Measurements from ENCODE around the gene TENM3. TPM values are rescaled to one million over a fixed set of nuclear protein-coding genes. Genes with fewer than 3 reads are reported as not detected.
"Not testable (repeated sequence)": the region's sequence is repeated elsewhere in the genome, so short reads cannot be mapped to it uniquely, and the experiment has no call there.

Gene TENM3
- total RNA-seq = 10 to 100 TPM; 21.4 to 52.3 TPM

DNA sequence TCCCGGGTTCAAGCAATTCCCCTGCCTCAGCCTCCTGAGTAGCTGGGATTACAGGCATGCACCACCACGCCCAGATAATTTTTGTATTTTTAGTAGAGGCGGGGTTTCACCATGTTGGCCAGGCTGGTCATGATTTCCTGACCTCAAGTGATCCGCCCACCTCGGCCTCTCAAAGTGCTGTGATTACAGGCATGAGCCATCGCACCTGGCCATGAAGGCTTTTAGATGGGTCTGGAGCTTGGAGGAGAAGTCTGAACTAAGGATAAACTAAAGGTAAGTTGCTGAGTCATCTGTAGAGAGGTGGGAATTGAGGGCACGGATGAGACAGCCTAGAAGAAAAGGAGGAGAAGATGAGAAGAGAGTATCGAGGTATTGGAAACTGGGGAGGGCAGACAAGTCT is at the start of gene TENM3:
Gene TENM3, plus strand, starts transcription at position 199 of the 400 bp plus-strand sequence. CDS start 80,619 bp downstream, outside the sequence.
- H3K9me3 ChIP-seq; H3K27me3 ChIP-seq (replicated peaks; ENCODE audit: insufficient read depth); DNase-seq (ENCODE audit: low spot score); H3K4me1 ChIP-seq (replicated peaks); H3K4me3 ChIP-seq; H3K27ac ChIP-seq; H3K36me3 ChIP-seq; intact Hi-C loops (cut with DNase I): not testable (repeated sequence)
- WGBS = 94% methylated on average over 8 of the region's 8 CpGs

DNA sequence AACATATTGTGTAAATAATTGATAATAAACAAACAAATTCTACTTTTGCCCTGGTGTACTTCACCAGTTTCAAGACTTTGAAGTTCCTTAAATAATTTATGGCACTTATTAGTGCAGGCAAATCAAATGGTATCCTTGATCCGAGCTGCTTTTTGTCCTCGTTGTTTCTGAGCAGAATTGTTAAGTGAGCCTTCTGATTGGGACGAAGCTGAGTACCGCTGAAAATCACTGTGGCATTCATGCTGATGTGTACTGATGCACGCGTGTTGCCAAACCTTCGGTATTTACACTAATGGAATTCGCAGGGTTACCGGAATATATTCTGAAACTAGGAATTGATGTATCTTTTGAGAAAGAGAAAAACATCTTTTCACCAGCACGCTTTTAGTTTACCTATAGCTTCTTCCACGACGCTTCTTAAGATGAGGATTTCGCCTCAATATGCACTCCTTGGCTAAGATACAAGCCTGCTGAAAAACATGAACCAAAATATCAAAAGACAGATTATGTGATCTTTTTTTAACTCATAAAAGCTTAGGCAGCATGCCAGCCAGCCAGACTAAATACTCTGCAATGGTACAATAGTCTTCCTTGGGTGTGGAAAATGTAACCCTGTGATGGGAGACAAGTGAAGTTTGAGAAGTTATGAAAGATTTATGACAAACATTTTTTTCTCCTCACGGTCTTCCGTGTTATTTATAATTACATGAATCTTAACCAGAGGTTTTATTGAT is 48.9 kb upstream of the TENM3 start:
- intact Hi-C loops (cut with DNase I) = no loop called here
- TF ChIP-seq, protein P1, sequence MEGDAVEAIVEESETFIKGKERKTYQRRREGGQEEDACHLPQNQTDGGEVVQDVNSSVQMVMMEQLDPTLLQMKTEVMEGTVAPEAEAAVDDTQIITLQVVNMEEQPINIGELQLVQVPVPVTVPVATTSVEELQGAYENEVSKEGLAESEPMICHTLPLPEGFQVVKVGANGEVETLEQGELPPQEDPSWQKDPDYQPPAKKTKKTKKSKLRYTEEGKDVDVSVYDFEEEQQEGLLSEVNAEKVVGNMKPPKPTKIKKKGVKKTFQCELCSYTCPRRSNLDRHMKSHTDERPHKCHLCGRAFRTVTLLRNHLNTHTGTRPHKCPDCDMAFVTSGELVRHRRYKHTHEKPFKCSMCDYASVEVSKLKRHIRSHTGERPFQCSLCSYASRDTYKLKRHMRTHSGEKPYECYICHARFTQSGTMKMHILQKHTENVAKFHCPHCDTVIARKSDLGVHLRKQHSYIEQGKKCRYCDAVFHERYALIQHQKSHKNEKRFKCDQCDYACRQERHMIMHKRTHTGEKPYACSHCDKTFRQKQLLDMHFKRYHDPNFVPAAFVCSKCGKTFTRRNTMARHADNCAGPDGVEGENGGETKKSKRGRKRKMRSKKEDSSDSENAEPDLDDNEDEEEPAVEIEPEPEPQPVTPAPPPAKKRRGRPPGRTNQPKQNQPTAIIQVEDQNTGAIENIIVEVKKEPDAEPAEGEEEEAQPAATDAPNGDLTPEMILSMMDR (IDR thresholded peaks at IDR 0.05) = no peak
- TF ChIP-seq POLR2AphosphoS5 (IDR thresholded peaks at IDR 0.05) = no peak
- TF ChIP-seq POLR2A (IDR thresholded peaks at IDR 0.05) = no peak
- 81% methylated on average over 15 of the region's 15 CpGs for WGBS
- Histone ChIP-seq H3K9me3 (no peaks in the 10 kb centered on the region), H3K27ac (no peak overlapping the region), H3K4me1 (replicated peaks) (no peaks in the 10 kb centered on the region), H3K36me3 (no peaks in the 10 kb centered on the region), H3K27me3 (replicated peaks; ENCODE audit: insufficient read depth) (no peaks in the 10 kb centered on the region), H3K4me3 (no peak overlapping the region)
- no peak for DNase-seq (ENCODE audit: low spot score)

DNA sequence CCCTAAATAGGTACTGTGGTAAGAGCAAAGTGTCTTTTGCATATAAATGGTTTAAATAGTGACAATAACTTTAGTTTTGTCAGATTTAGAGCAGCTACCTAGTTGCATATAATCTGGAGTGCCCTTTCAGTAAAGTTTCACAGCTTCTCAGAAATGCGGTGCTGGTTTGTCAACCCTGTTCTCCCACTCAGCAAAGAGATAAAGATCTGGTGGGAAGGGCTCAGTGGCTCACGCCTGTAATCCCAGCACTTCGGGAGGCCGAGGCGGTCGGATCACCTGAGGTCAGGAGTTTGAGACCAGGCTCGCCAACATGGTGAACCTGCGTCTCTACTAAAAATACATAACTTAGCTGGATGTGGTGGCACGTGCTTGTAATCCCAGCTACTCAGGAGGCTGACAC is 45.6 kb upstream of the TENM3 start:
- Histone ChIP-seq H3K27me3 (replicated peaks; ENCODE audit: insufficient read depth) (no peaks in the 10 kb centered on the region), H3K36me3 (no peaks in the 10 kb centered on the region), H3K27ac (no peak overlapping the region), H3K4me3 (no peak overlapping the region), H3K9me3 (no peaks in the 10 kb centered on the region), H3K4me1 (replicated peaks) (no peaks in the 10 kb centered on the region)
- intact Hi-C loops (cut with DNase I) = no loop called here
- no peak for DNase-seq (ENCODE audit: low spot score)
- TF ChIP-seq, protein P1 (IDR thresholded peaks at IDR 0.05) = no peak
- TF ChIP-seq POLR2A (IDR thresholded peaks at IDR 0.05) (no peak), POLR2AphosphoS5 (IDR thresholded peaks at IDR 0.05) (no peak)
- 78% methylated on average over 9 of the region's 9 CpGs for WGBS

DNA sequence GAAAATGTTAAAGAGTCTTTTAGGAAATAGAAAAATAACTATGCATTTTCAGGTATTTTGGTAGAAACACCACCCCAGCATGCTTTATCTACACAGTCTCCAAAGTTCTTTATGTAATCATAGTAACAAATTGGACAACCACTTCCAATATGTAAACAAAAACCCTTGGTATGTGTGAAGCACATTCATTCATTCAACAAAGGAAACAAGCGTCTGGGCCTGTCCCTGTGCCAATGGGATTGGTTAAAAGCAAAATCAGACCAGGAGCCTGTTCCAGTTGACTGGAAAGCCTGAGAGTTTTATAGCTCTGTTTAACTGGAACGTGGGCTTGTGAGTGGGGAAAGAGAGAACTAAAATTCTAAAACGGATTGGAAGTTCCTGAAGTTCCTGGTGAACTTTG is 41.3 kb upstream of the TENM3 start:
- TF ChIP-seq, protein P1 (IDR thresholded peaks at IDR 0.05) = no peak
- TF ChIP-seq POLR2AphosphoS5 (IDR thresholded peaks at IDR 0.05) (no peak), POLR2A (IDR thresholded peaks at IDR 0.05) (no peak)
- Histone ChIP-seq H3K27me3 (replicated peaks; ENCODE audit: insufficient read depth) (no peaks in the 10 kb centered on the region), H3K9me3 (no peaks in the 10 kb centered on the region), H3K27ac (no peak overlapping the region), H3K4me1 (replicated peaks) (no peaks in the 10 kb centered on the region), H3K36me3 (no peaks in the 10 kb centered on the region), H3K4me3 (no peak overlapping the region)
- 18% methylated on average over 3 of the region's 3 CpGs for WGBS
- DNase-seq (ENCODE audit: low spot score) = no peak
- intact Hi-C loops (cut with DNase I) = no loop called here

DNA sequence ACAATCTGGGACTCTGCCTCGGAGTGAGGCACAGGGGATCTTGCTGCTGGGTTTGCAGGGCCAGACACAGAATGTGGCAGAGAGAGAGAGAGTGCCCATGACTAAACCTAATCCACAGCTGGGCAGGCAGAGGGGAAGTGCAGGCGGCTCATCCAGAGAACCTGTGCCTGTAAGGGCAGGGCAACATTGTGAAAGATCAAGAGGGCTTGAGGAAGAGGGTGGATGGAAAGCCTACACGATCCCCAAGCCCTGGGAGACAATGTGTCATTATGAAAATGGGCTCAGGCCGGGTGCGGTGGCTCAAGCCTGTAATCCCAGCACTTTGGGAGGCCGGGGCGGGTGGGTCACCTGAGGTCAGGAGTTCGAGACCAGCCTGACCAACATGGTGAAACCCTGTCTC is 40.6 kb upstream of the TENM3 start:
- no peak for DNase-seq (ENCODE audit: low spot score)
- H3K9me3 ChIP-seq = no peaks in the 10 kb centered on the region
- no peaks in the 10 kb centered on the region for H3K36me3 ChIP-seq
- intact Hi-C loops (cut with DNase I) = no loop called here
- no peak overlapping the region for H3K27ac ChIP-seq
- H3K4me3 ChIP-seq = no peak overlapping the region
- WGBS = 93% methylated on average over 8 of the region's 8 CpGs
- no peak for TF ChIP-seq POLR2AphosphoS5 (IDR thresholded peaks at IDR 0.05)
- no peaks in the 10 kb centered on the region for H3K27me3 ChIP-seq (replicated peaks; ENCODE audit: insufficient read depth)
- no peaks in the 10 kb centered on the region for H3K4me1 ChIP-seq (replicated peaks)

DNA sequence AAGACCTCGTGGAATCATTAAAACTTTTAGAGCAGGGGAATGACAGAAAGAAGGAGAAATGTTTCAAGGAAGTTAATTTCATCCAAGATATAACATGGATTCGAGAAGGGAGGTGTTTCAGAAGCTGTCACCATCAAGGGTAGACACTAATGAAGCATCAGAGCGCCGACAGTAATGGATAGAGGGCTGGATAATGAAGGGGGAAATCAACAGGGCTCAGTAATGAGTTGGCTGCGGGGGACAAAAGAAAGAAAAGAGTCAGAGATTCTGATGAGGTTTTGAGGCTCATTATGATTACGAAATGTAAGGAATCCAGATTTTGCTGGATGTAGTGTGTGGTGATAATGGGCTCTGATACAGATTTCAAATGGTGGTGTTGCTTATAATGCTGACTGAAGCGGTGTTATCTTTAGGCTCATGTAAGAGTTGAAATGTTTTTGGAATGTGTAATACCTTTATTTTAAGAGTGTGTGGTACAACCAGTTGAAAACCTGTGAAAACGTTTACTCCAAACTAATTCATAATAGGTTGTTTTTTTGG is 39.3 kb upstream of the TENM3 start:
- Histone ChIP-seq H3K4me3 (no peak overlapping the region), H3K27ac (no peak overlapping the region), H3K27me3 (replicated peaks; ENCODE audit: insufficient read depth) (no peaks in the 10 kb centered on the region), H3K9me3 (no peaks in the 10 kb centered on the region), H3K36me3 (no peaks in the 10 kb centered on the region), H3K4me1 (replicated peaks) (no peaks in the 10 kb centered on the region)
- intact Hi-C loops (cut with DNase I) = no loop called here
- DNase-seq (ENCODE audit: low spot score) = no peak
- WGBS = 88% methylated on average over 8 of the region's 8 CpGs
- TF ChIP-seq POLR2A (IDR thresholded peaks at IDR 0.05) = no peak
- TF ChIP-seq POLR2AphosphoS5 (IDR thresholded peaks at IDR 0.05) = no peak
- TF ChIP-seq, protein P1 (IDR thresholded peaks at IDR 0.05) = no peak
